ENCODE results near the gene PLEKHA6. TPM values are rescaled to one million over a fixed set of nuclear protein-coding genes. Genes with fewer than 3 reads are reported as not detected.

Gene PLEKHA6
- total and polyA plus RNA-seq, 12 donors = 3.3 to 34.9 (median 18.1) TPM

DNA sequence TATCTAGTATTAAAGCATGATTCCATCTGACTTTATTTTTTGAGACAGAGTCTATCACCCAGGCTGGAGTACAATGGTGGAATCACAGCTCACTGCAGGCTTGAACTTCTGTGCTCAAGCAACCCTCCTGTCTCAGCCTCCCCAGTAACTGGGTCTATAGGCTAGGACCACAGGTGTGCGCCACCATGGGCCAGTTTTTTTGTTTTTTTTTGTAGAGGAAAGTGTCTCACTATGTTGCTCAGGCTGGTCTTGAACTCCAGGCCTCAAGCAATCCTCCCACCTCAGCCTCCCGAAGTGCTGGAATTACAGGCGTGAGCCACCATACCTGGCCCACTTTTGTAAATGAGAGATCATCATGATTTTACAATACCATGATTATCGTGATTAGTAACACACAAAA lies 42.7 kb upstream of the PLEKHA6 start:
- TF ChIP-seq, protein P1, sequence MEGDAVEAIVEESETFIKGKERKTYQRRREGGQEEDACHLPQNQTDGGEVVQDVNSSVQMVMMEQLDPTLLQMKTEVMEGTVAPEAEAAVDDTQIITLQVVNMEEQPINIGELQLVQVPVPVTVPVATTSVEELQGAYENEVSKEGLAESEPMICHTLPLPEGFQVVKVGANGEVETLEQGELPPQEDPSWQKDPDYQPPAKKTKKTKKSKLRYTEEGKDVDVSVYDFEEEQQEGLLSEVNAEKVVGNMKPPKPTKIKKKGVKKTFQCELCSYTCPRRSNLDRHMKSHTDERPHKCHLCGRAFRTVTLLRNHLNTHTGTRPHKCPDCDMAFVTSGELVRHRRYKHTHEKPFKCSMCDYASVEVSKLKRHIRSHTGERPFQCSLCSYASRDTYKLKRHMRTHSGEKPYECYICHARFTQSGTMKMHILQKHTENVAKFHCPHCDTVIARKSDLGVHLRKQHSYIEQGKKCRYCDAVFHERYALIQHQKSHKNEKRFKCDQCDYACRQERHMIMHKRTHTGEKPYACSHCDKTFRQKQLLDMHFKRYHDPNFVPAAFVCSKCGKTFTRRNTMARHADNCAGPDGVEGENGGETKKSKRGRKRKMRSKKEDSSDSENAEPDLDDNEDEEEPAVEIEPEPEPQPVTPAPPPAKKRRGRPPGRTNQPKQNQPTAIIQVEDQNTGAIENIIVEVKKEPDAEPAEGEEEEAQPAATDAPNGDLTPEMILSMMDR (IDR thresholded peaks at IDR 0.05) = no peak
- Histone ChIP-seq H3K27me3 (no peaks in the 10 kb centered on the region), H3K27ac (no peak overlapping the region), H3K4me3 (no peak overlapping the region), H3K36me3 (peaks cover 0 to 97% (median 37%) of the 10 kb centered on the region in 9 donors), H3K9me3 (no peaks in the 10 kb centered on the region), H3K4me1 (peaks cover 0 to 41% (median 26%) of the 10 kb centered on the region in 9 donors)
- ATAC-seq (peak in 1 of 8 donors; percentile 22), DNase-seq (no peak)
- intact Hi-C loops (cut with DNase I) = no loop called here
- WGBS, 2 donors = 96 to 98% methylated on average over 4 of the region's 4 CpGs

DNA sequence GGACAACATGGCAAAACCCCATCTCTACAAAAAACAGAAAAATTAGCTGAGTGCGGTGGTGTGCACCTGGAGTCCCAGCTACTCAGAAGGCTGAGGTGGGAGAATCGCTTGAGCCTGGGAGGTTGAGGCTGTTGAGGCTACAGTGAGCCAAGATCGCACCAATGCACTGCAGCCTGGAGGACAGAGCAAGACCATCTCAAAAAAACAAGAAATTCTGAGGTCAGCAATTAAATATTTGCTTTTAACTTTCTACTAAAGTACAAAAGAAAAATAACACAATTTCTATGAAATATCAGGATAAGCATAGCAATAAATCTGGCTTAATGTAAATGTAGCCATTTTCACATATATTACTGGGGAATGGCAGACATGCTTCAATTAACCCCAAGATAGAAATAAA lies 42.0 kb upstream of the PLEKHA6 start:
- ATAC-seq = no peak
- TF ChIP-seq, protein P1 (IDR thresholded peaks at IDR 0.05) = no peak
- intact Hi-C loops (cut with DNase I) = no loop called here
- Histone ChIP-seq H3K27me3 (no peaks in the 10 kb centered on the region), H3K4me1 (peaks cover 0 to 34% (median 22%) of the 10 kb centered on the region in 9 donors), H3K4me3 (no peak overlapping the region), H3K36me3 (peaks cover 0 to 96% (median 37%) of the 10 kb centered on the region in 9 donors), H3K27ac (no peak overlapping the region), H3K9me3 (no peaks in the 10 kb centered on the region)
- WGBS, 2 donors = 94% methylated on average over 3 of the region's 3 CpGs
- no peak for DNase-seq

DNA sequence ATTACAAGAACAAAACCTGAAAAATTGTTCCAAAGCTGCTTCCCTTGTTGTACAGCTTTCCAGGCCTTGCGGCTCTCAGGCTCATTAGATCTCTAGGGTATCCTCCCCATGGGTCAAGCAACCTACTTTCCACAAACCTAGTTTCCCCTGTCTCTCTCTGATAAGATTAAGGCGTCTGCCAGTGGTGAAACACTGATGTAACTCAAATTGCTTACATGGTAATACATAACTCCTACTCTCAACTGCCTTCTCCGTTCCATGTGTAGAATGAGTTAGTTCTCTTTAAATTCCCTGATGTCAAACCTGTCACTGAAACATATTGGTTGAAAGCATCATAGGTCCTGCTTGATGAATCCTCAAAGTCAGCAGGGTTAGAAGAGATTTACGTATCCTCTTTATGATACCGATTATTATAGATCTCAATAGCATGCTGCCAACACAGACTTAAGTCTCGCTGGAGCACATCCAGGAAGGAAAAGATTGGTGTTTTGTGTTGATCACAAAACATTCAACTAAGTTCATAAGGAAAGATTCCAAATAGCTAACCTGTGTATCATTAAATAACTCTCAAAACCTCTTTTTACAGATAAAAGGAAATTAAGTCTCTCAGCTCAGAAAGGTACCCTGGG lies 41.3 kb upstream of the PLEKHA6 start:
- ATAC-seq = no peak
- 76 to 80% methylated on average over 6 of the region's 6 CpGs for WGBS, 2 donors
- no peaks in the 10 kb centered on the region for H3K27me3 ChIP-seq
- peak overlapping the region in 1 of 10 donors; percentile 23 for H3K27ac ChIP-seq
- TF ChIP-seq, protein P1 (IDR thresholded peaks at IDR 0.05) = no peak
- peaks cover 0 to 27% (median 15%) of the 10 kb centered on the region in 9 donors for H3K4me1 ChIP-seq
- no peak for DNase-seq
- H3K4me3 ChIP-seq = no peak overlapping the region
- peaks cover 0 to 89% (median 37%) of the 10 kb centered on the region in 9 donors for H3K36me3 ChIP-seq
- intact Hi-C loops (cut with DNase I) = no loop called here
- peaks cover 0 to 2% (median 0%) of the 10 kb centered on the region in 11 donors for H3K9me3 ChIP-seq

DNA sequence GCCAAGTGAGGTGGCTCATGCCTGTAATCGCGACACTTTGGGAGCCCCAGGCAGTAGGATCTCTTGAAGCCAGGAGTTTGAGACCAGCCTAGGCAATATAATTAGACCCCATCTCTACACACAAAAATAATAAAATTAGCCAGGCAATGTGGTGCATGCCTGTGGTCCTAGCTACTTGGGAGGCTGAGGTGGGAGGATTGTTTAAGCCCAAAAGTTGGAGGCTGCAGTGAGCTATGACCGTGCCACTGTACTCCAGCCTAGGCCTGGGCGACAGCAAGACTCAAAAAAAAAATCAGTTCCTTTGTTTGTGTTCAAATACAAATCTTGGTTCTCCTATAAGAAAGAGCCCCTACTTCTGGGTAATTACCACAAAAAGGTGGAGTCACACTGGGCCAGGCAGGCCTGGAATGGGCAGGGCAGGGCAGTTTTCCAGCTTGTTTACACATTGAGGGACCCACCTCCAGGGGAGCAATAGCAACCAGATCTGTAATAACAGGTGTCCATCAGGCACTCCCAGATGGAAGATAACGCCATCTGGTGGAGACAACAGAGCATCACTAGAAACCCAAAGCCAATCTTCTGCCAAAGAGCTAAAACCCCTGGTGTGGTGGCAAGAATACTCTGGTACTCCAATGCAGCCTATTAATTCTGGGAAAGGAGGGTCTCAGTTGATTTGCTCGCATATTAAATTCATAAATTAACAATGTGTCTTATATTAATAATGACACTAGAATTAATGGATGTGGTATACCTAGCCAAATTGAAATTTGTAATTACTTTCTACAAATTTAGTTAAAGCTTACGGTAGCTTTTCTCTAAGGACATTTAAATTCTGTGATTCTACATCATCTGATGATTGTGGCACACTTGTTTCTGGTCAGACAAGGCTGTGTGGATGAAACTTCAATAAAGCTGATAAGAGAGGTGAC lies 38.7 kb upstream of the PLEKHA6 start:
- Histone ChIP-seq H3K9me3 (peaks cover 0 to 5% (median 0%) of the 10 kb centered on the region in 11 donors), H3K4me3 (no peak overlapping the region), H3K27ac (peak overlapping the region in 1 of 10 donors; percentile 33), H3K36me3 (peaks cover 0 to 63% (median 27%) of the 10 kb centered on the region in 9 donors), H3K27me3 (no peaks in the 10 kb centered on the region), H3K4me1 (peaks cover 0 to 4% (median 0%) of the 10 kb centered on the region in 9 donors)
- peak; percentile 19 to 44 for DNase-seq
- 72 to 75% methylated on average over 7 of the region's 7 CpGs for WGBS, 2 donors
- intact Hi-C loops (cut with DNase I) = loop anchor here in 3 of 10 donors (1.0 to 10.0 kb wide), 3 partner anchors 234 to 236 kb away; partner anchors contain the start of gene REN (in 1 of the 3)
- TF ChIP-seq, protein P1 (IDR thresholded peaks at IDR 0.05) = peak; percentile 73 to 88 (median 82)
- peak; percentile 66 to 85 (median 81) for ATAC-seq

All from heart right ventricle (tissue), 16 donors.